Tibial nerve (tissue), 4 donors: ENCODE data around the gene SUB1. TPM values are rescaled to one million over a fixed set of nuclear protein-coding genes. Genes with fewer than 3 reads are reported as not detected.
"Not testable (repeated sequence)": the region's sequence is repeated elsewhere in the genome, so short reads cannot be mapped to it uniquely, and the experiment has no call there.

Experiments
- DNase-seq, 2 donors: peaks; one replicate each; pipeline ENCODE4 v3.0.0-alpha.2; 2019; ENCODE audit warnings: low spot score in 2 of 2
- H3K27ac ChIP-seq, 4 donors: fragments of 200-600 bp; sonication (generic) in 3 of 4; one replicate each; pipeline ENCODE4 v1.5.1; 2017 to 2019; ENCODE audit warnings: mild to moderate bottlenecking in 1 of 4
- H3K27me3 ChIP-seq, 2 donors: fragments of 200-600 bp; sonication (generic) in 1 of 2; one replicate each; pipeline versions ENCODE4 v1.5.1 to v1.6.0; 2017 to 2019
- H3K36me3 ChIP-seq, 3 donors: fragments of 200-600 bp; sonication (generic); one replicate each; pipeline ENCODE4 v1.5.1; 2018 to 2019
- H3K4me1 ChIP-seq, 4 donors: fragments of 200-600 bp; sonication (generic) in 3 of 4; one replicate each; pipeline ENCODE4 v1.5.1; 2017 to 2019
- H3K4me3 ChIP-seq, 4 donors: fragments of 200-600 bp; sonication (generic) in 3 of 4; one replicate each; pipeline ENCODE4 v1.5.1; 2017 to 2019; ENCODE audit warnings: mild to moderate bottlenecking in 1 of 4, moderate library complexity in 1 of 4
- H3K9me3 ChIP-seq, 4 donors: fragments of 200-600 bp; sonication (generic) in 3 of 4; one replicate each; pipeline ENCODE4 v1.5.1; 2017 to 2019
- CTCF ChIP-seq, 5 experiments: fragments of 200-600 bp in 3 of 5; fragments of 450-650 bp in 2 of 5; sonication (generic) in 3 of 5; IDR thresholded peaks; one replicate each; pipeline ENCODE4 v1.5.1; 2016 to 2019; ENCODE audit warnings: antibody characterized with exemption in 5 of 5, mild to moderate bottlenecking in 3 of 5, moderate library complexity in 2 of 5
- EP300 ChIP-seq, 2 donors: sonication (generic); formaldehyde crosslinking; IDR thresholded peaks; one replicate each; pipeline ENCODE4 v1.6.1; 2017; ENCODE audit warnings: antibody characterized with exemption in 2 of 2, mild to moderate bottlenecking in 1 of 2
- POLR2A ChIP-seq, 2 donors: fragments of 450-650 bp; IDR thresholded peaks; one replicate each; pipeline ENCODE4 v1.6.1; 2017; ENCODE audit warnings: antibody characterized with exemption in 2 of 2, mild to moderate bottlenecking in 2 of 2, moderate library complexity in 2 of 2
- WGBS, 2 donors: methylation state at CpG; one replicate each; pipeline ENCODE4 v1.1.5; 2018; 5-methylcytosine and 5-hydroxymethylcytosine counted together
- total RNA-seq, 4 donors: library from RNA; depleted of rRNA; stranded (reverse); fragments of >200 nt; gene quantifications; one replicate each; pipeline ENCODE4 v1.1.0, GENCODE V29; 2016

SUB1 gene
- total RNA-seq, 4 donors from 2014 or later: 78.0 to 110 (median 88.6) TPM

DNA sequence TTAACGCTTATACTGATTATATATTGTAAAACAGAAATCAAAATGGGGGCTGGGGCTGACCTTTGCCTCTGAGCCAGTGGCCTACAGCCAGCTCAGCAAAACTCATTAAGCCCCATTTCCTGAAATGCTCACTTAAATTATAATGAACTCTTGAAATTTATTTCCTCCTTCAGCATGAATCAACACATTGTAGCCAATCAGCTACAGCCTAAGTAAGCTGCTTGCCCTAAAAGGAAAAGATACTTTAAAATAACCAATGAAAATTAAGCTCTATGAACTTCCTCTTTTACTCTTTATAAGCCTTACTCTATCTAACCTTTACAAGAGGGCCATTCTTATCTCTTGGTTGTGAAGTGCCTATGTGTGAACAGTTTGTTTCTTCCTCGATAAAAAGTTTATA is 33.5 kb upstream of the SUB1 start:
- 88 to 93% methylated on average over 2 of the region's 2 CpGs for WGBS, 2 donors
- TF ChIP-seq EP300 (IDR thresholded peaks at IDR 0.05) (no peak), CTCF (IDR thresholded peaks at IDR 0.05) (no peak), POLR2A (IDR thresholded peaks at IDR 0.05) (no peak)
- Histone ChIP-seq H3K36me3 (no peaks in the 10 kb centered on the region), H3K27ac (no peak overlapping the region), H3K9me3 (no peaks in the 10 kb centered on the region), H3K4me1 (no peaks in the 10 kb centered on the region), H3K4me3 (no peak overlapping the region), H3K27me3 (no peaks in the 10 kb centered on the region)
- DNase-seq: no peak

GRCh38 chr5:32552491-32552890 is 32.9 kb upstream of the SUB1 start:
- H3K27me3 ChIP-seq, DNase-seq, H3K4me3 ChIP-seq, H3K36me3 ChIP-seq, H3K9me3 ChIP-seq, H3K4me1 ChIP-seq, H3K27ac ChIP-seq: not testable (repeated sequence)
- WGBS, 2 donors: 86 to 94% methylated on average over 6 of the region's 6 CpGs

DNA sequence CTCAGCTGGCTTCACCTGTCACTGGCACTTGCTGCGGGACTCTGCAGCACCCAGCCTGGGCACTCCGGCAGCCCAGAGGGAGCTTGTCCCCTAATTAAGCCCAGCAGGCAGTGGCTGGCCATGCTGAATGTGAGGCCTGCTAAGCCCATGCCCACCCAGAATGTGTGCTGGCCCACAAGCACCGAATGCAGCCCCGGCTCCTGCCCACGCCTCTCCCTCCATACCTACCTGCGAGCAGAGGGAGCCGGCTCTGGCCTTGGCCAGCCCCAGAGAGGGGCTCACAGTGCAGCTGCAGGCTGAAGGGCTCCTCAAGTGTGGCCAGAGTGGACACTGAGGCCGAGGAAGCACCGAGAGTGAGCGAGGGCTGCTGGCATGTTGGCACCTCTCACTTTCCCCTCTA is 32.4 kb upstream of the SUB1 start:
- no peak for DNase-seq
- Histone ChIP-seq H3K27ac (no peak overlapping the region), H3K4me3 (no peak overlapping the region), H3K27me3 (no peaks in the 10 kb centered on the region), H3K4me1 (no peaks in the 10 kb centered on the region), H3K9me3 (no peaks in the 10 kb centered on the region), H3K36me3 (no peaks in the 10 kb centered on the region)
- 95 to 98% methylated on average over 9 to 10 of the region's 10 CpGs for WGBS, 2 donors
- TF ChIP-seq POLR2A (IDR thresholded peaks at IDR 0.05): no peak
- TF ChIP-seq CTCF (IDR thresholded peaks at IDR 0.05): no peak
- no peak for TF ChIP-seq EP300 (IDR thresholded peaks at IDR 0.05)

DNA sequence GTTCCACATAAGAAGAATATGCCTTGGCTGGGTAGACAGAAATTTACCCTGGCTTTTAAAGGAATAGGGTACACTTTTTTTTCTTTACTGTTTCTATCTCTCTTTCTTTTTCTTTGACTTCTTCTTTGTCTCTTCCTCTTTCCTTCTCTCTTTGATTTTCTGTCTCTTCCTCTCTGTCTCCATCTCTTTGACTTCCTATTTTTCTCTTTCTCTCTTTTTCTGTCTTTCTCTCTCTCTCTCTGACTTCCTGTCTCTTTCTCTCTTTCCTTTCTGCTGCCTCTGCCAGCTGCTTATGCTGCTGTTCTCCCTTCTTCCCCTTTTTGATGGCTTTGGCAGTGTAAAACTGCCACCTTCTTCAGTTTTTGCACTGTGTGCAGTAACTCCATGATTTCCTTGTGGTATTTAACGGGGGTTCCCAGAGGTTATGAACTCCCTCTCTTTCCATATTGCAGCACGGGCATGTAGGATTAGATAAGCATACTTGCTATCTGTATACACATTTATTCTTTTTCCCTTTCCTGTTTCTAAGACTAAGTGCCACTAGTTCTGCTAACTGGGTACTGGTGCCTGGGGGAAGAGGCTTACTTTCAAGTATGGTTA is 31.1 kb upstream of the SUB1 start:
- not testable (repeated sequence) for H3K36me3 ChIP-seq, H3K4me3 ChIP-seq, DNase-seq, H3K4me1 ChIP-seq, H3K27me3 ChIP-seq, H3K9me3 ChIP-seq, H3K27ac ChIP-seq
- whole genome bisulfite sequencing, 2 donors: 67 to 69% methylated on average over 2 of the region's 2 CpGs

DNA sequence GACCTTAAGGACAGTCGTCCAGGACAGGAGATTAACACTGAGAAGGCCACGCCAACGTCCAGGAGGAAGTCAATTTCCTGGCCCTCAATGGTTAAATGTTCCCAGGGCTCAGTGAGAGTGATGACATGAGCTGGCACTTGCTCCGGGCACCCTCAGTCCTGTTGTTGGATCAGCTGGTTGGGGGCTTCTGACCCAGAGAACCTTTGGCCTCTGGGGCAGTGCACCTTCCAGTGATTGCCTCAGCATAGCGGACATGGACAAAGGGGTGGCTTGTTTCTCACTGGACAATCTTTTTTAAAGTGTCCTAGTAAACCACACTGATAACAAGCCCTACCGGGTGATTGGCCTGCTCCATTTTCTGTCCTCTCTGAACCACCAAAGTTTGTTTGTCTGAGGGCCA is 28.8 kb upstream of the SUB1 start:
- H3K36me3 ChIP-seq: not testable (repeated sequence)
- 52 to 64% methylated on average over 5 to 6 of the region's 6 CpGs for WGBS, 2 donors

GRCh38 chr5:32559411-32559810 is 25.9 kb upstream of the SUB1 start:
- Histone ChIP-seq H3K4me3 (no peak overlapping the region), H3K36me3 (no peaks in the 10 kb centered on the region), H3K27me3 (no peaks in the 10 kb centered on the region), H3K4me1 (no peaks in the 10 kb centered on the region), H3K9me3 (no peaks in the 10 kb centered on the region), H3K27ac (no peak overlapping the region)
- no peak for DNase-seq
- TF ChIP-seq EP300 (IDR thresholded peaks at IDR 0.05) (no peak), POLR2A (IDR thresholded peaks at IDR 0.05) (no peak), CTCF (IDR thresholded peaks at IDR 0.05) (no peak)

More for the DNA sequence above, 28.8 kb upstream of the SUB1 start:
- H3K9me3 ChIP-seq, H3K27me3 ChIP-seq, H3K4me1 ChIP-seq, H3K4me3 ChIP-seq, H3K27ac ChIP-seq, DNase-seq: not testable (repeated sequence)

- no peak for DNase-seq
- no peaks in the 10 kb centered on the region for H3K4me1 ChIP-seq
- no peak overlapping the region for H3K4me3 ChIP-seq
- no peak for TF ChIP-seq POLR2A (IDR thresholded peaks at IDR 0.05)
- TF ChIP-seq CTCF (IDR thresholded peaks at IDR 0.05): no peak
- TF ChIP-seq EP300 (IDR thresholded peaks at IDR 0.05): no peak
- H3K36me3 ChIP-seq: no peaks in the 10 kb centered on the region
- no peaks in the 10 kb centered on the region for H3K27me3 ChIP-seq
- no peak overlapping the region for H3K27ac ChIP-seq
- no peaks in the 10 kb centered on the region for H3K9me3 ChIP-seq
Measured at GRCh38 chr5:32559921-32560320, 25.4 kb upstream of the SUB1 start.
